AG10803 (cell line): ENCODE results near the gene NELL1.

Source experiments
- DNase-seq: peaks from one replicate; pipeline ENCODE4 v3.0.0; 2010; ENCODE audit warnings: low read depth
- H3K4me3 ChIP-seq: 2 replicates; pipeline ENCODE4 v1.5.1; 2011; ENCODE audit warnings: mild to moderate bottlenecking, low read length, control low read depth
- TF ChIP-seq, protein P1 (sequence below): conservative IDR thresholded peaks from 2 replicates; pipeline ENCODE4 v1.5.1; 2011; ENCODE audit warnings: mild to moderate bottlenecking, low read length, control low read depth, inconsistent platforms

NELL1 gene

DNA sequence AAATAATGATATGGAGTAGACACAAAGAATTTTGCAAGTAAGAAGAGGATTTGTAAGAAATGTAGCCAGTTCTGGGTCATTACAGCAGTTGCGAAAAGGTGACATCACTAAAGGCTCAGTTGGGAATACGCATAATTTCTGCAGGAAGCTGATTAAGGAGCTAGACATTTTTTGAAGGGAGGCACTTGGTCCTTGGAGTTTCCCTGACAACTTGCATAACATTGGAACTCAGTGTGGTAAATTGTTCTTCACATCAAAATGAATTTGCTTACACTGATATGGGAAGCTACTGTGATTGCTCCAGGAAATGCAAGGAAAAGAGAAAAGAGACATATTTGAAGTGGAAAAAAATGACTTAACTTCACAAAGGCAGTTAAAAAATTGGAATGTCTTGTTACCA lies 626.1 kb downstream of the NELL1 start:
- TF ChIP-seq, protein P1, sequence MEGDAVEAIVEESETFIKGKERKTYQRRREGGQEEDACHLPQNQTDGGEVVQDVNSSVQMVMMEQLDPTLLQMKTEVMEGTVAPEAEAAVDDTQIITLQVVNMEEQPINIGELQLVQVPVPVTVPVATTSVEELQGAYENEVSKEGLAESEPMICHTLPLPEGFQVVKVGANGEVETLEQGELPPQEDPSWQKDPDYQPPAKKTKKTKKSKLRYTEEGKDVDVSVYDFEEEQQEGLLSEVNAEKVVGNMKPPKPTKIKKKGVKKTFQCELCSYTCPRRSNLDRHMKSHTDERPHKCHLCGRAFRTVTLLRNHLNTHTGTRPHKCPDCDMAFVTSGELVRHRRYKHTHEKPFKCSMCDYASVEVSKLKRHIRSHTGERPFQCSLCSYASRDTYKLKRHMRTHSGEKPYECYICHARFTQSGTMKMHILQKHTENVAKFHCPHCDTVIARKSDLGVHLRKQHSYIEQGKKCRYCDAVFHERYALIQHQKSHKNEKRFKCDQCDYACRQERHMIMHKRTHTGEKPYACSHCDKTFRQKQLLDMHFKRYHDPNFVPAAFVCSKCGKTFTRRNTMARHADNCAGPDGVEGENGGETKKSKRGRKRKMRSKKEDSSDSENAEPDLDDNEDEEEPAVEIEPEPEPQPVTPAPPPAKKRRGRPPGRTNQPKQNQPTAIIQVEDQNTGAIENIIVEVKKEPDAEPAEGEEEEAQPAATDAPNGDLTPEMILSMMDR: no peak
- DNase-seq: no peak

DNA sequence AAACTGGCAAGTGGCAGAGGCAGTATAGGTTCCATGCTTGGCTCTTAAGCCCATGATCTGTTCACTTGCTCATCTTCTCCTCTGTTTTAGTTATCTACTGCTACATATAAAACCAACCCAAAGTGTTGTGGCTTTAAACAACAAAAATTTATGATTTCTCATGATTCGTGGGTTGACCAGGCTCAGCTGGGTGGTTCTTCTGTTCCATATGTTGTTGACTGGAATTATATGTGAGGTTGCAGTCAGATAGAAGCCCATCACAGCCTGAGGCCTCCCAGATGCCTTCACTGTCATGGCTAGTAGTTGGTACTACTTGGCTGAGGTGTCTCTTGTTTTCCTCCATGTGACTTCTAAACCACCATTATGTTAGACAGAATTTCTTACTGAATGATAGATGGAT lies 632.6 kb downstream of the NELL1 start:
- no peak overlapping the region for H3K4me3 ChIP-seq
- TF ChIP-seq, protein P1: no peak
- DNase-seq: no peak

More for the DNA sequence above, 626.1 kb downstream of the NELL1 start:
- H3K4me3 ChIP-seq: no peak overlapping the region

DNA sequence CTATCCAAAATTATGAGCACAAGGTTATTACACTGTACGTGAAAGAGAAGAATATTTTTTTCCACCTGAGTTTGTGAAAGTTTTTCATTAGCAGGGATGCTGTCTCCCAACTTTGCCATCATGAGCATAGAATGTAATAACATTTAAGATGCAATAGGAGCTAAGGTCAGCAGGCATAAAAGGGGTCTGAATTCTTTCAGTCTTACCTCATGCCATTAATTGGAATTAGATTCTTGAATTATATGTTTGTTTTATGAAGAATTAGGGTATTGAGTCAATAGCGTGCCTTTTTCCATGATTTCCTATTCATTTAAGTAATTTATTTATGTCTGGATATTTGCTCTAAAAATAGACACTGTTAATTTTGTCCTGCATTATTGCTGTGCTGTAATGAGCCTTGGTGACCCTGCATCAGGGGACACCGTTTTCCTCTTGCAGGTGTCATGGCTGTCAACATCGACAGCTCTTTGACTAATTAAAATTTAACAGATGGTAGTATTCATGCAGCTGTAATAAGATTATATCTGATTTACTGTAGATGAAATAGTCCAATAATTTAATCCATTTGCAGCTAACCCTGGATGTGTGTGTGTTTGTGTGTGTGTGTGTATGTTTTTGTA lies 637.5 kb downstream of the NELL1 start:
- H3K4me3 ChIP-seq: no peak overlapping the region
- DNase-seq: no peak
- TF ChIP-seq, protein P1: no peak

DNA sequence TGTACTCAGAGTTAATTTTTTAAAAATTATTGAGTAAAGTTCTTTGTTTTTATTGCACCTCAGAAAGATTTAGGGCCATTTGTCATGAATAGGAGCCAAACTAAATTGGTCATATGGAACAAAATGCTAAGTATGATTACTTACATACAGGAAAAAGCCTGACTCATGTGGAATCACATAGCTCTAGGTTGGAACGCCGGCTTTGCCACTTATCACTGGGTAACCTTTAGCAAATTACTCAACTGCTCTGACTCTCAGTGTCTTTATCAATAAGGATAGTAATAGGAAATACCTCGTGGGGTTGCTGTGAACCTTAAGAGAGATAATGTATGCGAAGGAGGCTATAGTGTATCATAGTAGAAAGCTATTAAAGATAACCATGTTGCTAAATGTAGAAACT lies 638.5 kb downstream of the NELL1 start:
- no peak overlapping the region for H3K4me3 ChIP-seq
- TF ChIP-seq, protein P1: no peak
- no peak for DNase-seq

DNA sequence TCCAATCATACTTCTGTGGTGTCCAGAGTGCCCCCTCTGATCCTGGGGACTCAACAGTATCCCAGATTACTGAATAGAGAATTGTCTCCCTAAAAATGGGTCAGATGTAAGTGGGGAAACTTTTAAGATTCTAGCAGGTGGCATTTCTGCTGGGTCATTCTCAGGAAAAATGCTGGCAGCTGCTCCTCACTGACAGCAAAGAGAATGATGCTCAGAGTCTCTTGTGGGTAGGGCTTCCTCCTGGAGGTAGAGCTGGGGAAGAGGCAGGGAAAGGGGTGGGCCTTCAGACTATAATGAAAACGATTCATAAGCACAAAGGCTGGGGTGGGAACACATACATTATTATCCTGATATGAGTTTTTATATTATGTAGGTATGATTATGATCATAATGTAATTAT lies 647.2 kb downstream of the NELL1 start:
- no peak overlapping the region for H3K4me3 ChIP-seq
- DNase-seq: no peak
- TF ChIP-seq, protein P1: no peak

DNA sequence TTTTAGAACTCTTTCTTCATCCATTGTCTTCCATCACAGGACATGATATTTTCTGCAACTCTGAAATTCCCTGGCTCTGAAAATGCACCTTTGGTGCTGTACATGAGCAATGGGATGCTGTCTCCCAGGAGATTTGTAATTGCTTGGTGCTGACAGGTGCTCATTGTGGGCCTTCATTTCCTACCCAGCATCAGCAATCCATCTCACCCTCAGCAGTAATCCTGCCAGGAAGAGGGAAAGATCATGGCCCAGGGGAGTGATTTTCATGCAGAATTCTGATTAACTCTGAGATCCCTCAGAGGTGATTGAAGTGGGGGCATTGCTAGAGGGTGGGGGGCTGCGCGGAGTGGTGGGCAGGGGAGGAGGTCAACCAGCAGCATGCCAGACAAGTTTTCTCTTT lies 651.7 kb downstream of the NELL1 start:
- TF ChIP-seq, protein P1: no peak
- no peak for DNase-seq
- no peak overlapping the region for H3K4me3 ChIP-seq

DNA sequence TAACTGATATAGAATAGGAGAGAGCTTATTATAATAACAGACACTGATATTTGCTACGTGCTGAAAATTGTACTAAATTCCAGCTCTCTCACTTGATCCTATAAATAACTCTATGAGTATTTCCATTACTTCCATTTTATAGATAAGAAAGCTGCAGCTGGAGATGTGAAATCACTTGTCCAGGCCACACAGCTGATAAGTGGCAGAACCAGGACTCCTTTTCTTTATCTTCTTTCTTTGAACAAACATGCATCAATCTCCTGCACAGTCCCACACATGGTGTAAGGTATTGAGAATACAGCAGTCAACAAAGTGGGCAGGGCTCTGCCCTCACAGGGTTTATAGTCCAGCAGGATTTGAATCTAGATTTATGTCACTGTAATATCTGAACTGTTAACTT lies 652.1 kb downstream of the NELL1 start:
- H3K4me3 ChIP-seq: no peak overlapping the region
- DNase-seq: no peak
- TF ChIP-seq, protein P1: no peak
